Measurements from ENCODE around the gene TRDMT1.

The TRDMT1 gene

DNA sequence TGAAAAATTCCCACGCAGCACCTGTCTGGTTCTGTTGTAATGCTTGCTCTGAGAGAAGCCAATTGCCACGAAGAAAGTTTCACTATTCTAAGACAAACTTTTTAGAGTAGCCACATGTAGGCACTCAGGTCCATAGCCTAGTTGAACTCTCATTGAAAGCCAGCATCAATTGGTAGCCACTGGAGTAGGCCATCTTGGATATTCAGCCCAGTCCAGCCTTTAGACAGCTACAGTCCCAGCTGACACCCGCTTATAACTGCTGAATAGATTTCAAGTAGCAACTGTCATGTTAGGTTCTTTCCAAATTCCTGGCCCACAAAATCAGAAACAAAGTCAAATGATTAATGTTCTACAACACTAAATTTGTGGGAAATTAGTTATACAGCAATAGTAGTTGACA is 103.5 kb downstream of the TRDMT1 start:
- DNase-seq (ENCODE audit: low read depth): no peak
